ENCODE data around the gene MSL1. TPM values are rescaled to one million over a fixed set of nuclear protein-coding genes. Genes with fewer than 3 reads are reported as not detected.

MSL1 gene
- total and polyA plus RNA-seq, 9 of the 15 experiments (the other 6 are each of a cell fraction or from before 2014, with no cell fraction given) = 13.8 to 120 (median 61.9) TPM

GRCh38 chr17:40134184-40134583, 12.4 kb downstream of the MSL1 start:
- Histone ChIP-seq H3K27ac (ENCODE audit: extremely low read depth, low read depth, low read length) (no peak overlapping the region), H3K9me1 (ENCODE audit: control insufficient read depth, insufficient read depth, low read length) (no peaks in the 10 kb centered on the region), H3K9ac (ENCODE audit: insufficient read depth in 1 of 2, low read depth in 2 of 2, low read length in 2 of 2) (no peak overlapping the region), H3K36me3 (ENCODE audit: control insufficient read depth, insufficient read depth, low read length) (peaks cover 84% of the 10 kb centered on the region), H3K4me2 (ENCODE audit: insufficient read depth, low read length) (no peak overlapping the region), H3K27me3 (ENCODE audit: control insufficient read depth in 2 of 2, insufficient read depth in 2 of 2, low read length in 2 of 2) (no peaks in the 10 kb centered on the region), H4K20me1 (replicated peaks; ENCODE audit: control insufficient read depth, insufficient read depth, low read length) (no peaks in the 10 kb centered on the region), H3K4me1 (replicated peaks in 1 of 2; ENCODE audit: control insufficient read depth in 2 of 2, insufficient read depth in 2 of 2, low read length in 2 of 2) (peaks cover 2 to 8% of the 10 kb centered on the region in 2 experiments; a peak in 4 of 5 replicates), H3K4me3 (no peak overlapping the region), H3K79me2 (ENCODE audit: control insufficient read depth, insufficient read depth, low read length) (peaks cover 19% of the 10 kb centered on the region), H3K9me3 (replicated peaks; ENCODE audit: control insufficient read depth, insufficient read depth, low read depth, low read length) (no peaks in the 10 kb centered on the region), H2AFZ (ENCODE audit: low read depth, low read length) (no peak overlapping the region)
- BruUV-seq (replicated peaks) = no TSS peak
- FAIRE-seq (no peak), DNase-seq (ENCODE audit: extremely low read depth in 1 of 4, low spot score in 3 of 4) (no peak), ATAC-seq (no peak)
- 81% methylated on average over 7 of the region's 7 CpGs for WGBS (ENCODE audit: insufficient coverage, low coverage, missing lambda C conversion rate)
- TF ChIP-seq SIX5 (IDR thresholded peaks at IDR 0.05; ENCODE audit: borderline replicate concordance in 1 of 2, insufficient read depth in 1 of 2, low read depth in 1 of 2, low read length in 2 of 2) (no peak), CEBPB (tag; IDR thresholded peaks at IDR 0.05) (no peak), ZFP1 (CRISPR knock-in tag; IDR thresholded peaks at IDR 0.05) (no peak), ZC3H4 (CRISPR knock-in tag; IDR thresholded peaks at IDR 0.05; ENCODE audit: borderline replicate concordance) (no peak), ZNF76 (CRISPR knock-in tag; IDR thresholded peaks at IDR 0.05; ENCODE audit: borderline replicate concordance) (no peak), ATF7 (IDR thresholded peaks at IDR 0.05) (no peak), MCM5 (IDR thresholded peaks at IDR 0.05; ENCODE audit: low read depth) (no peak), ZNF184 (CRISPR knock-in tag; IDR thresholded peaks at IDR 0.05) (no peak), WHSC1 (IDR thresholded peaks at IDR 0.05; ENCODE audit: low read length) (no peak)
- TF ChIP-seq, protein P1, sequence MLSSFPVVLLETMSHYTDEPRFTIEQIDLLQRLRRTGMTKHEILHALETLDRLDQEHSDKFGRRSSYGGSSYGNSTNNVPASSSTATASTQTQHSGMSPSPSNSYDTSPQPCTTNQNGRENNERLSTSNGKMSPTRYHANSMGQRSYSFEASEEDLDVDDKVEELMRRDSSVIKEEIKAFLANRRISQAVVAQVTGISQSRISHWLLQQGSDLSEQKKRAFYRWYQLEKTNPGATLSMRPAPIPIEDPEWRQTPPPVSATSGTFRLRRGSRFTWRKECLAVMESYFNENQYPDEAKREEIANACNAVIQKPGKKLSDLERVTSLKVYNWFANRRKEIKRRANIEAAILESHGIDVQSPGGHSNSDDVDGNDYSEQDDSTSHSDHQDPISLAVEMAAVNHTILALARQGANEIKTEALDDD (IDR thresholded peaks at IDR 0.05) = no peak
- TF ChIP-seq, protein P2, sequence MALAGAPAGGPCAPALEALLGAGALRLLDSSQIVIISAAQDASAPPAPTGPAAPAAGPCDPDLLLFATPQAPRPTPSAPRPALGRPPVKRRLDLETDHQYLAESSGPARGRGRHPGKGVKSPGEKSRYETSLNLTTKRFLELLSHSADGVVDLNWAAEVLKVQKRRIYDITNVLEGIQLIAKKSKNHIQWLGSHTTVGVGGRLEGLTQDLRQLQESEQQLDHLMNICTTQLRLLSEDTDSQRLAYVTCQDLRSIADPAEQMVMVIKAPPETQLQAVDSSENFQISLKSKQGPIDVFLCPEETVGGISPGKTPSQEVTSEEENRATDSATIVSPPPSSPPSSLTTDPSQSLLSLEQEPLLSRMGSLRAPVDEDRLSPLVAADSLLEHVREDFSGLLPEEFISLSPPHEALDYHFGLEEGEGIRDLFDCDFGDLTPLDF (CRISPR knock-in tag; IDR thresholded peaks at IDR 0.05) = no peak
- in situ Hi-C loops (cut with MboI) (no loop called here), intact Hi-C loops (cut with micrococcal nuclease) (no loop called here)
- ChIA-PET CTCF (ENCODE audit: low intra/inter-chr PET ratio) (no interaction called here), POLR2A (interaction anchor here (0.8 to 4.0 kb wide), 6 partner anchors 10 to 31 kb away, joined by 3 to 23 read pairs (median 3); no protein-coding TSS in a partner anchor)
